HG02759 (cell line): Measurements from ENCODE around the gene ZFAND6.

Source experiments
- ATAC-seq: cut with Tn5 transposase; IDR thresholded peaks from one replicate; pipeline ENCODE4 v1.9.1; 2021; ENCODE audit warnings: mild to moderate bottlenecking, moderate library complexity; ENCODE audit not compliant: unreplicated experiment

ZFAND6 gene

DNA sequence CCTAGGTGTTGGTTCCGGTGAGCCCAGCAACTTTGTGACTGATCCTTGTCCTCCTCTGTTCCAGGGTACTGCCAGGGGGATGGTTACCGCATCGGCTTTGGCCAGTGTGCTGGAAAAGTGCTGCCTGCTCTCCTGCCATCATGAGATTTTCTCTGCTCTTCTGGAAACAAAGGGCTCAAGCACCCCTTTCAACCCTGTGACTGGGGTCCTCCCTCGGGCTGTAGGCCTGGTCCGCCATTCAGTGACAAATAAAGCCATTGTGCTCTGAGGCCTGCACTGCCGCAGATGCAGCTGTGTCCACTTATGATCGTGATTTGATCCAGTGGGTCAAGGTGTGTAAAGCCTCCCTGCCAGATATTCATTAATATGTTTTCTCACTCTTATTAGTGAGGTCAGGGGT is 126.6 kb downstream of the ZFAND6 start:
- no peak for ATAC-seq

DNA sequence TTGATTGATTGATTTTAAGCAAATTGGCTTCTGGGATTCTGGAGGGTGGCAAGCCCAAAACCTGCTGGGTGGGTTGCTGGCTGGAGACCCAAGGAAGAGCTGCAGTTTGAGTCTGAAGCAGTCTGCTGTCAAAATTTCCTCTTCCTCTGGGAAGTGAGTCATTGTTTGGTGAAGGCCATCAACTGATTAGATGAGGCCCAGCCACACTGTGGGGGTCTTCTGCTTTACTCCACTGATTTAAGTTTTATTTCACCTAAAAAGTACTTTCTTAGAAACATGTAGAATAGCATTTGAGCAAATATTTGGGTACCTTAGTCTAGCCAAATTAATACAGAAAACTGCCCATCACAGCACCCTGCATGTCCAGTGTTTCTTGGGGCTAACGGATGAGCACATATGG is 127.1 kb downstream of the ZFAND6 start:
- ATAC-seq: no peak
